SK-N-SH (cell line): ENCODE results near the gene OCSTAMP. TPM values are rescaled to one million over a fixed set of nuclear protein-coding genes. Genes with fewer than 3 reads are reported as not detected.

ENCODE experiments used
- CTCF ChIA-PET: fragments of 300-600, 350-600 bp; formaldehyde crosslinking; extraction: SDS; loops from one replicate; lab custom pipeline; 2021; lab: Yijun Ruan, JAX
- POLR2A ChIA-PET: fragments of 350-600 bp; sonication (Branson Sonifier 250); formaldehyde crosslinking; extraction: SDS; loops from one replicate; lab custom pipeline; 2020; ENCODE audit warnings: antibody characterized with exemption, inconsistent platforms; lab: Yijun Ruan, JAX
- DNase-seq: peaks from one replicate; pipeline ENCODE4 v3.0.0; 2012
- H2AFZ ChIP-seq: fragments of 200-600 bp; sonication (generic); 2 replicates; pipeline ENCODE4 v1.8.1; 2016; ENCODE audit warnings: antibody characterized with exemption, mild to moderate bottlenecking, low read depth
- H3F3A ChIP-seq: fragments of 200-600 bp; sonication (generic); replicated peaks from 2 replicates; pipeline ENCODE3; 2016; ENCODE audit warnings: antibody characterized with exemption, mild to moderate bottlenecking; ENCODE audit not compliant: insufficient read depth
- H3K27ac ChIP-seq, 2 experiments: fragments of 200-500 bp in 1 of 2; fragments of 200-600 bp in 1 of 2; sonication (Bioruptor generic) in 1 of 2; sonication (generic), shearing (Covaris generic) in 1 of 2; 2 replicates each; pipeline versions ENCODE4 v1.5.1 to v1.6.1; 2014 to 2016; ENCODE audit warnings: low read depth in 2 of 2, inconsistent platforms in 1 of 2, low read length in 1 of 2, mild to moderate bottlenecking in 1 of 2, mixed read lengths in 1 of 2
- H3K27me3 ChIP-seq: fragments of 200-600 bp; sonication (generic), shearing (Covaris generic); 2 replicates; pipeline ENCODE4 v1.6.1; 2016; ENCODE audit warnings: mixed run types; ENCODE audit not compliant: insufficient read depth
- H3K36me3 ChIP-seq, 2 experiments: fragments of 200-500 bp in 1 of 2; fragments of 200-600 bp in 1 of 2; sonication (Bioruptor generic) in 1 of 2; sonication (generic) in 1 of 2; replicated peaks in 1 of 2; 2 replicates each; pipeline versions ENCODE3 to v1.5.1; 2014 to 2016; ENCODE audit warnings: low read length in 1 of 2, mild to moderate bottlenecking in 1 of 2; ENCODE audit not compliant: insufficient read depth in 2 of 2, control insufficient read depth in 1 of 2
- H3K4me1 ChIP-seq, 2 experiments: fragments of 200-500 bp in 1 of 2; fragments of 200-600 bp in 1 of 2; sonication (Bioruptor generic) in 1 of 2; sonication (generic), shearing (Covaris generic) in 1 of 2; 2 replicates each; pipeline versions ENCODE4 v1.5.1 to v1.6.1; 2014 to 2016; ENCODE audit warnings: low read depth in 1 of 2, low read length in 1 of 2, mixed run types in 1 of 2; ENCODE audit not compliant: insufficient read depth in 2 of 2, control insufficient read depth in 1 of 2
- H3K4me2 ChIP-seq: fragments of 200-600 bp; sonication (generic), shearing (Covaris generic); 2 replicates; pipeline ENCODE4 v1.6.1; 2017; ENCODE audit warnings: mixed run types
- H3K4me3 ChIP-seq, 2 experiments: fragments of 200-500 bp in 1 of 2; fragments of 200-600 bp in 1 of 2; sonication (Bioruptor generic) in 1 of 2; sonication (generic), shearing (Covaris generic) in 1 of 2; 2 replicates each; pipeline versions ENCODE4 v1.5.1 to v1.8.1; 2014 to 2016; ENCODE audit warnings: low read depth in 2 of 2, inconsistent platforms in 1 of 2, low read length in 1 of 2, mild to moderate bottlenecking in 1 of 2, mixed read lengths in 1 of 2, moderate library complexity in 1 of 2
- H3K79me2 ChIP-seq: fragments of 200-600 bp; sonication (generic); 2 replicates; pipeline ENCODE4 v1.8.1; 2017; ENCODE audit warnings: mild to moderate bottlenecking; ENCODE audit not compliant: insufficient read depth
- H3K9ac ChIP-seq: fragments of 200-600 bp; sonication (generic); 2 replicates; pipeline ENCODE4 v1.6.1; 2017; ENCODE audit warnings: mixed run types
- H3K9me2 ChIP-seq: fragments of 200-600 bp; sonication (generic); 2 replicates; pipeline ENCODE4 v1.6.1; 2017; ENCODE audit warnings: mixed run types
- H3K9me3 ChIP-seq: fragments of 200-600 bp; sonication (generic); 2 replicates; pipeline ENCODE4 v1.6.1; 2017; ENCODE audit warnings: mixed run types, mild to moderate bottlenecking, moderate library complexity
- H4K20me1 ChIP-seq: fragments of 200-600 bp; sonication (generic); 2 replicates; pipeline ENCODE4 v1.6.1; 2017; ENCODE audit warnings: mild to moderate bottlenecking, mixed run types; ENCODE audit not compliant: insufficient read depth
- EP300 ChIP-seq, 2 experiments: IDR thresholded peaks; 2 replicates each; pipeline versions ENCODE4 v1.4.0 to v1.6.1; 2012; ENCODE audit warnings: borderline replicate concordance in 1 of 2, low read depth in 1 of 2, low read length in 1 of 2
- MAX ChIP-seq: IDR thresholded peaks from 2 replicates; pipeline ENCODE4 v1.4.0; 2012; ENCODE audit warnings: low read depth
- NFIC ChIP-seq: IDR thresholded peaks from 2 replicates; pipeline ENCODE4 v1.4.0; 2012; ENCODE audit warnings: borderline replicate concordance
- POLR2AphosphoS5 ChIP-seq: IDR thresholded peaks from 2 replicates; pipeline ENCODE4 v1.6.1; 2012; ENCODE audit warnings: low read depth, low read length
- RAD21 ChIP-seq: IDR thresholded peaks from 2 replicates; pipeline ENCODE4 v1.6.1; 2012; ENCODE audit warnings: mild to moderate bottlenecking, low read length
- SIN3A ChIP-seq: IDR thresholded peaks from 2 replicates; pipeline ENCODE4 v1.6.1; 2012; ENCODE audit warnings: low read depth, mild to moderate bottlenecking, low read length, moderate library complexity, borderline replicate concordance
- TAF1 ChIP-seq: IDR thresholded peaks from 2 replicates; pipeline ENCODE4 v1.6.1; 2012; ENCODE audit warnings: low read depth, mild to moderate bottlenecking, low read length, moderate library complexity, borderline replicate concordance
- TEAD4 ChIP-seq: IDR thresholded peaks from 2 replicates; pipeline ENCODE4 v1.4.0; 2012; ENCODE audit warnings: mild to moderate bottlenecking, borderline replicate concordance; ENCODE audit not compliant: insufficient read depth
- ZBTB33 ChIP-seq: IDR thresholded peaks from 2 replicates; pipeline ENCODE4 v1.4.0; 2012; ENCODE audit warnings: low read depth, borderline replicate concordance
- WGBS: methylation state at CpG from one replicate; pipeline ENCODE4 v1.1.6; 2017; ENCODE audit warnings: low lambda C conversion rate; 5-methylcytosine and 5-hydroxymethylcytosine counted together
- polyA plus RNA-seq, 3 experiments: library from polyadenylated mRNA; depleted of rRNA; stranded (reverse); fragments of >200 nt; gene quantifications; 2 replicates each; pipeline ENCODE4 v1.2.3, GENCODE V29; 2012

Gene OCSTAMP
- polyA plus RNA-seq, 1 of the 3 experiments (the other 2 are of a cell fraction), result not detected

DNA sequence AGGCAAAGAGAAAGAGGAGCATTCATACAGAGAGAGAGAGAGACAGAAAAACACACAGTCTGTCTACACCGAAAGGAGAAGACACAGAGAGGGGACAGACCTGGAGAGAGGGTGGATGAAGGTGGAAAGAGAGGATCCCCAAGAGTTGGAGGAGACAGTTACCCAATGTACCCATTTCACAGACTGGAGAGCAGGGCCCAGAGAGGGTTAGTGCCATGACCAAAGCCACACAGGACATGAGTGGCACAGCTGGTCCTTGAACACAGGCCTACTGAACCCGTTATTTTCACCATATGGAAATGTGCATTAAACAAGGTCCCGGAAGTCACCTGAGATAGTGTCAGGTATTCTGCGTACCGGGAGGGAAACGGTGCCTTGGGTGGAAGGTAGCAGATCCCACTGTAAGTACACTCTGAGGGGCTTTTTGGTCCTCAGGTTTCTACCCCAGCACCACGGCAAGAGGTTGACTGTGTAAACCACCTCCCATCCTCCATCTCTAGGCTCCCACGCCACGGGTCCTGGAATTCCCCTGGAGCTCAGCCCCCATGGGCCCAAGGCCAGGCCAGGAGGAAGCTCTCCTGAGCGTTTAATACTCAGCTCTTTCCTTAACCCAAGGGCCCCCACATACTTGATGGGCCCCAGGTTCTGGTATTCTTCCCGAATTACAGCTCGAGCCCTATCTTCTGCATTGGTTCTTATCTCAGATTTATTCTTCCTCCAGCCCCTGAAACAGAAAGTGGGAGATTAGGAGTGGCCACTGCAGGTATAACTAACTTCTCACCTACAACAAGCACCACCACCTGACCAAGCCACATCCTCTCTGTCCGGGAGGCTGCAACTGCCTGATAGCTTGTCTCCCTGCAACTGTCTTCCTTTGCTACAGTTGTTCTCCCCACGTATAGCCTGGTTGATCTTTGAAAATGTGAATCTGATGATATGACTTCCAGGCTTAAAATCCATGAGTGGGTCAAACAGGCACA lies 38.4 kb upstream of the OCSTAMP start:
- WGBS, result 54% methylated on average over 13 of the region's 14 CpGs
- Histone ChIP-seq H3K4me3 (no peak overlapping the region), H3F3A (peaks cover 4% of the 10 kb centered on the region), H3K4me2 (no peak overlapping the region), H3K27ac (no peak overlapping the region), H3K9ac (no peak overlapping the region), H3K79me2 (no peaks in the 10 kb centered on the region), H2AFZ (no peak overlapping the region), H4K20me1 (no peaks in the 10 kb centered on the region), H3K9me3 (no peaks in the 10 kb centered on the region), H3K36me3 (no peaks in the 10 kb centered on the region), H3K9me2 (no peaks in the 10 kb centered on the region), H3K27me3 (no peaks in the 10 kb centered on the region), H3K4me1 (peaks cover 0 to 3% of the 10 kb centered on the region in 2 experiments; a peak in 2 of 4 replicates)
- DNase-seq, result no peak
- ChIA-PET POLR2A (no interaction called here), CTCF (interaction anchor here (1.0 to 1.7 kb wide), 2 partner anchors 34 to 92 kb away, joined by 3 to 4 read pairs; no protein-coding TSS in a partner anchor)
- TF ChIP-seq EP300 (IDR thresholded peaks at IDR 0.05; ENCODE audit: borderline replicate concordance in 1 of 2, low read depth in 1 of 2, low read length in 1 of 2) (no peak), ZBTB33 (no peak), TAF1 (no peak), SIN3A (no peak), POLR2AphosphoS5 (no peak), NFIC (no peak), RAD21 (no peak), TEAD4 (no peak)

GRCh38 chr20:46587986-46588385 lies 37.5 kb upstream of the OCSTAMP start:
- CTCF ChIA-PET, result interaction anchor here (0.9 to 1.7 kb wide), 3 partner anchors 10 to 93 kb away, joined by 3 to 4 read pairs (median 4); no protein-coding TSS in a partner anchor
- 57% methylated on average over 7 of the region's 7 CpGs for WGBS
- Histone ChIP-seq H2AFZ (no peak overlapping the region), H3K27me3 (no peaks in the 10 kb centered on the region), H3K79me2 (no peaks in the 10 kb centered on the region), H3K9me3 (no peaks in the 10 kb centered on the region), H3K27ac (no peak overlapping the region), H3K4me1 (peaks cover 0 to 3% of the 10 kb centered on the region in 2 experiments; a peak in 2 of 4 replicates), H3K9me2 (no peaks in the 10 kb centered on the region), H3F3A (peaks cover 4% of the 10 kb centered on the region), H3K4me3 (no peak overlapping the region), H4K20me1 (no peaks in the 10 kb centered on the region), H3K36me3 (no peaks in the 10 kb centered on the region), H3K9ac (no peak overlapping the region), H3K4me2 (no peak overlapping the region)
- DNase-seq, result no peak
- TF ChIP-seq POLR2AphosphoS5 (no peak), TEAD4 (no peak), MAX (no peak)
- POLR2A ChIA-PET, result no interaction called here
